Liver (tissue), 3 donors: ENCODE data around the gene DEPDC4.

Experiments used
- CTCF ChIP-seq: fragments of 150-350 bp; IDR thresholded peaks from 2 replicates; pipeline ENCODE4 v1.5.1; 2017; ENCODE audit warnings: improper control_type of control experiment, low read depth, low read length; ENCODE audit not compliant: missing input control
- MAX ChIP-seq: IDR thresholded peaks from 2 replicates; pipeline ENCODE4 v1.6.1; 2016; ENCODE audit warnings: antibody characterized with exemption
- NR2F2 ChIP-seq: IDR thresholded peaks from 2 replicates; pipeline ENCODE4 v1.6.1; 2016; ENCODE audit warnings: antibody characterized with exemption
- REST ChIP-seq: IDR thresholded peaks from 2 replicates; pipeline ENCODE4 v1.6.1; 2016; ENCODE audit warnings: antibody characterized with exemption, mild to moderate bottlenecking
- RXRA ChIP-seq, 2 donors: IDR thresholded peaks; 2 replicates each; pipeline ENCODE4 v1.6.1; 2017 to 2018; ENCODE audit warnings: antibody characterized with exemption in 2 of 2, mild to moderate bottlenecking in 1 of 2
- SP1 ChIP-seq: IDR thresholded peaks from 2 replicates; pipeline ENCODE4 v1.6.1; 2018; ENCODE audit warnings: antibody characterized with exemption, mild to moderate bottlenecking
- TAF1 ChIP-seq: conservative IDR thresholded peaks from 2 replicates; pipeline ENCODE4 v1.6.1; 2016; ENCODE audit warnings: antibody characterized with exemption, mild to moderate bottlenecking
- YY1 ChIP-seq: IDR thresholded peaks from 2 replicates; pipeline ENCODE4 v1.6.1; 2016; ENCODE audit warnings: antibody characterized with exemption, mild to moderate bottlenecking
- donor health status: healthy.
- donor health status: healthy.

GRCh38 chr12:100200463-100201181 lies 66.3 kb downstream of the DEPDC4 start, which contains the start of gene ACTR6:
- TF ChIP-seq NR2F2: peak; percentile 38
- peak; percentile 33 to 45 for TF ChIP-seq RXRA (IDR thresholded peaks at IDR 0.05)
- TF ChIP-seq CTCF: peak; percentile 16
- peak; percentile 65 for TF ChIP-seq REST
- peak; percentile 81 for TF ChIP-seq TAF1
- TF ChIP-seq SP1: peak; percentile 57
- peak; percentile 66 for TF ChIP-seq YY1
- TF ChIP-seq MAX: peak; percentile 65
